ENCODE measurements around the gene PTPRM.

Gene PTPRM

GRCh38 chr18:7822435-7823331, 255.6 kb downstream of the PTPRM start:
- no peak for TF ChIP-seq CTCF (IDR thresholded peaks at IDR 0.05; ENCODE audit: control extremely low read depth, extremely low read depth, low read depth, missing control alignments)
- POLR2A ChIA-PET, result no interaction called here
- CTCF ChIA-PET, result no interaction called here
- no peak for DNase-seq (ENCODE audit: extremely low spot score)

- POLR2A ChIA-PET, result no interaction called here
- CTCF ChIA-PET, result interaction anchor here (1.3 kb wide), 1 partner anchor 30 kb away, joined by 4 read pairs; no protein-coding TSS in a partner anchor
- no peak for TF ChIP-seq CTCF (IDR thresholded peaks at IDR 0.05; ENCODE audit: control extremely low read depth, extremely low read depth, low read depth, missing control alignments)
- DNase-seq (ENCODE audit: extremely low spot score), result no peak
Observed at GRCh38 chr18:7824970-7825369, 257.9 kb downstream of the PTPRM start.

GRCh38 chr18:7830468-7830867, 263.4 kb downstream of the PTPRM start:
- POLR2A ChIA-PET, result no interaction called here
- CTCF ChIA-PET, result no interaction called here
- no peak for TF ChIP-seq CTCF (IDR thresholded peaks at IDR 0.05; ENCODE audit: control extremely low read depth, extremely low read depth, low read depth, missing control alignments)
- peak; percentile 13 for DNase-seq (ENCODE audit: extremely low spot score)

- ChIA-PET POLR2A (no interaction called here), CTCF (no interaction called here)
- TF ChIP-seq CTCF (IDR thresholded peaks at IDR 0.05; ENCODE audit: control extremely low read depth, extremely low read depth, low read depth, missing control alignments), result no peak
- no peak for DNase-seq (ENCODE audit: extremely low spot score)
Observed at GRCh38 chr18:7839548-7839947, 272.4 kb downstream of the PTPRM start.

GRCh38 chr18:7840411-7840810, 273.3 kb downstream of the PTPRM start:
- CTCF ChIA-PET, result no interaction called here
- no peak for TF ChIP-seq CTCF (IDR thresholded peaks at IDR 0.05; ENCODE audit: control extremely low read depth, extremely low read depth, low read depth, missing control alignments)
- POLR2A ChIA-PET, result no interaction called here
- no peak for DNase-seq (ENCODE audit: extremely low spot score)

GRCh38 chr18:7844017-7844416, 276.9 kb downstream of the PTPRM start:
- ChIA-PET CTCF (no interaction called here), POLR2A (no interaction called here)
- TF ChIP-seq CTCF (IDR thresholded peaks at IDR 0.05; ENCODE audit: control extremely low read depth, extremely low read depth, low read depth, missing control alignments), result no peak
- no peak for DNase-seq (ENCODE audit: extremely low spot score)
